AG08396 (cell line): ENCODE measurements around the gene TRIM22.

ENCODE experiments used
- DNase-seq: peaks from one replicate; pipeline ENCODE4 v3.0.0; 2012; ENCODE audit warnings: low spot score, mixed read lengths

The TRIM22 gene

DNA sequence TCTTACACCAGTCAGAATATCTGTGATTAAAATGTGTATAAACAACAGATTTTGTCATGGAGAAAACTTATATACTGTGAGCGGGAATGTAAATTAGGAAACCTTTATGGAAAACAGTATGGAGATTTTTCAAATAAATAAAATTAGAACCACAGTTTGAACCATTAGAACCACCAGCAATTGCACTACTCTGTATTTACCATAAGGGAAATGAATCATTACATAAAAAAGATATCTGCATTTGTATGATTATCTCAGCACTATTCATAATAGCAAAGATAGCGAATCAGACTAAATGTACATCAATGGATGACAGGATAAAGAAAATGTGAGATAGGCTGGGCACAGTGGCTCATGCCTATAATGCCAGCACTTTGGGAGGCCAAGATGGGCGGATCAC lies 57.0 kb downstream of the TRIM22 start:
- no peak for DNase-seq

DNA sequence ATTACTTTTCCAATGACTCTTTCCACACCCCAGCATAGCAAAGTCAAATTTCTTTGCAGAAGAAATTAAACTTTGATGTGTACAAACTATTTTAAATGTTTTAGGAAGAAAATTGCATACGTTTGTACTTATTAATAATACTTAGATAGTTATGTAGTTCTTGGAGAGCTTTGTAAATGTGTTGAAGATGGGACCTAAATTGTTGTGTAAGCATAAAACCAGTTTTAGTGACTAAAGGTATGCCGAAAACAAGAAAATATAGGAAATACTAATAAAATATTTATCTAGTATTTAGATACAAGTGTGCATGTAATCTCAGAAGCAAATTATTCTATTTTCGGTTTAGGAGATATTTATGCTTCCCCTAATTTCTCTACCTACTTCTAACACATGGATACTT lies 60.2 kb downstream of the TRIM22 start:
- no peak for DNase-seq

DNA sequence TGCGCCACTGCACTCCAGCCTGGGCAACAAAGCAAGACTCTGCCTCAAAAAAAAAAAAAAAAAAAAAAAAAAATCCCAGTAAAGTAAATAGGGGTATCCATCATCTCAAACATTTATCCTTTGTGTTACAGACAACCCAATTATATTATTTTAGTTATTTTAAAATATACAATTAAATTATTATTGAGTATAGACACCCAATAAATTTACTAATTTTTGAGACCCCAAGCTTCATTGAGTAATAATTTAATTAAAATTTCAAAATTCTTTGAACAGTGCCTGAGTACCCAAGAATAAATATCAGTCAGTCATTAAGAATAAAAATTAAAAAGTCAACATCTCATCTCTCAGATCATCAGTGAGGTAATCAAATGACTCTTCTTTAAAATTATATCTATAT lies 64.4 kb downstream of the TRIM22 start, which contains the start of gene OR52N4:
Gene OR52N4, plus strand, starts transcription at position 301 of the 400 bp plus-strand sequence. CDS start 498 bp downstream, outside the sequence.
- no peak for DNase-seq
